ENCODE results near the gene SMAD3.

GRCh38 chr15:67180514-67181191 is 115.3 kb downstream of the SMAD3 start:
- no peak for TF ChIP-seq CTCF (conservative IDR thresholded peaks at IDR 0.05)
- no peak for TF ChIP-seq ZFX (IDR thresholded peaks at IDR 0.05)

Data from C4-2B (cell line).